GM15510 (cell line): ENCODE measurements around the gene GTF3C1.

Source experiments
- POLR2A ChIP-seq: IDR thresholded peaks from 3 replicates; pipeline ENCODE4 v1.6.1; 2011; ENCODE audit warnings: borderline replicate concordance; ENCODE audit not compliant: insufficient read length; ENCODE audit errors: extremely low read depth

GTF3C1 gene

GRCh38 chr16:27471661-27472060 is 78.1 kb downstream of the GTF3C1 start:
- no peak for TF ChIP-seq POLR2A

GRCh38 chr16:27470567-27471431 is 78.9 kb downstream of the GTF3C1 start:
- no peak for TF ChIP-seq POLR2A

- no peak for TF ChIP-seq POLR2A
Measured at GRCh38 chr16:27468941-27469531, 80.7 kb downstream of the GTF3C1 start.

- no peak for TF ChIP-seq POLR2A
Measured at GRCh38 chr16:27465483-27465879, 84.2 kb downstream of the GTF3C1 start.

- no peak for TF ChIP-seq POLR2A
Measured at GRCh38 chr16:27464626-27465482, 84.9 kb downstream of the GTF3C1 start.

- TF ChIP-seq POLR2A = no peak
Measured at GRCh38 chr16:27463741-27464591, 85.7 kb downstream of the GTF3C1 start.

- no peak for TF ChIP-seq POLR2A
Measured at GRCh38 chr16:27462846-27463682, 86.6 kb downstream of the GTF3C1 start.

GRCh38 chr16:27462200-27462845 is 87.4 kb downstream of the GTF3C1 start:
- TF ChIP-seq POLR2A = no peak

- no peak for TF ChIP-seq POLR2A
Measured at GRCh38 chr16:27461483-27462171, 88.1 kb downstream of the GTF3C1 start.

GRCh38 chr16:27460663-27461482 is 88.8 kb downstream of the GTF3C1 start:
- TF ChIP-seq POLR2A = no peak

- no peak for TF ChIP-seq POLR2A
Measured at GRCh38 chr16:27460213-27460612, 89.5 kb downstream of the GTF3C1 start.
